GM12878 (cell line): ENCODE measurements around the gene DPYSL4. TPM values are rescaled to one million over a fixed set of nuclear protein-coding genes. Genes with fewer than 3 reads are reported as not detected.

Source experiments
- ATAC-seq: fragments of 200-7000 bp; cut with Tn5 transposase; 3 replicates; pipeline ENCODE4 v1.9.1; 2020; ENCODE audit warnings: mild to moderate bottlenecking, moderate library complexity
- BruUV-seq: library from RNA; stranded (reverse); fragments of 400-500 nt; replicated peaks from 2 replicates; lab custom pipeline; 2021; lab: Mats Ljungman, UMichigan
- CTCF ChIA-PET: fragments of 300-600 bp; sonication (Branson Sonifier 250); formaldehyde crosslinking; extraction: SDS; loops from one replicate; lab custom pipeline; 2021; ENCODE audit warnings: inconsistent platforms; lab: Yijun Ruan, JAX
- POLR2A ChIA-PET: fragments of 350-600 bp; formaldehyde crosslinking; extraction: SDS; loops from one replicate; lab custom pipeline; 2021; ENCODE audit warnings: inconsistent platforms; lab: Charles Lee
- RAD21 ChIA-PET: fragments of 300-600 bp; sonication (Branson Sonifier 250); formaldehyde crosslinking; loops from one replicate; lab custom pipeline; 2023; ENCODE audit warnings: antibody characterized with exemption; ENCODE audit not compliant: unreplicated experiment; lab: Charles Lee
- SMC1A ChIA-PET: fragments of 300-600 bp; sonication (Branson Sonifier 250); formaldehyde crosslinking; loops from one replicate; lab custom pipeline; 2023; ENCODE audit not compliant: unreplicated experiment, uncharacterized antibody; lab: Charles Lee
- DNase-seq: peaks from one replicate; pipeline ENCODE4 v3.0.0-alpha.2; 2011; ENCODE audit warnings: low read depth, low spot score
- FAIRE-seq: peaks from 3 replicates; lab custom pipeline; 2011; peaks lifted over from hg19 to GRCh38; lab: Jason Lieb, UNC
- H2AFZ ChIP-seq: 2 replicates; pipeline ENCODE4 v1.6.0; 2011; ENCODE audit warnings: low read depth, low read length, control low read depth; ENCODE audit not compliant: control insufficient read depth
- H3K27ac ChIP-seq: 2 replicates; pipeline ENCODE4 v1.5.1; 2011; ENCODE audit warnings: control low read depth; ENCODE audit not compliant: control insufficient read depth, insufficient read depth
- H3K27me3 ChIP-seq, 2 experiments: replicated peaks in 1 of 2; 2 replicates each; pipeline versions ENCODE4 v1.6.0 to v1.6.1; 2011; ENCODE audit warnings: low read length in 1 of 2; ENCODE audit not compliant: control insufficient read depth in 2 of 2, insufficient read depth in 2 of 2
- H3K36me3 ChIP-seq, 2 experiments: 2 replicates each; pipeline ENCODE4 v1.5.1; 2011; ENCODE audit warnings: low read length in 1 of 2; ENCODE audit not compliant: control insufficient read depth in 2 of 2, insufficient read depth in 2 of 2
- H3K4me1 ChIP-seq: 2 replicates; pipeline ENCODE4 v1.6.1; 2011; ENCODE audit warnings: mild to moderate bottlenecking, low read length, moderate library complexity, mixed read lengths; ENCODE audit not compliant: control insufficient read depth, insufficient read depth
- H3K4me2 ChIP-seq: 2 replicates; pipeline ENCODE4 v1.6.0; 2011; ENCODE audit warnings: control low read depth; ENCODE audit not compliant: control insufficient read depth, insufficient read depth
- H3K4me3 ChIP-seq: fragments of 200-600 bp; sonication (generic); 2 replicates; pipeline ENCODE4 v1.5.1; 2016
- H3K79me2 ChIP-seq: 2 replicates; pipeline ENCODE4 v1.6.0; 2011; ENCODE audit warnings: low read length; ENCODE audit not compliant: control insufficient read depth, insufficient read depth
- H3K9ac ChIP-seq: 2 replicates; pipeline ENCODE4 v1.8.0; 2011; ENCODE audit warnings: low read length, control low read depth, mixed read lengths; ENCODE audit not compliant: control insufficient read depth, insufficient read depth
- H3K9me3 ChIP-seq: replicated peaks from 3 replicates; pipeline ENCODE4 v1.5.1; 2011; ENCODE audit warnings: mild to moderate bottlenecking, low read length; ENCODE audit not compliant: control insufficient read depth, insufficient read depth
- H4K20me1 ChIP-seq: 2 replicates; pipeline ENCODE4 v1.6.0; 2011; ENCODE audit not compliant: control insufficient read depth, insufficient read depth
- CHD4 ChIP-seq: fragments of 200-600 bp; sonication (generic); IDR thresholded peaks from 2 replicates; pipeline ENCODE4 v1.6.1; 2016; ENCODE audit warnings: mild to moderate bottlenecking
- HSF1 ChIP-seq: fragments of 150-350 bp; IDR thresholded peaks from 2 replicates; pipeline ENCODE4 v1.6.1; 2014; ENCODE audit warnings: mild to moderate bottlenecking, low read depth, low read length
- IRF4 ChIP-seq: IDR thresholded peaks from 2 replicates; pipeline ENCODE4 v1.6.1; 2011; ENCODE audit warnings: low read depth, low read length
- KDM1A ChIP-seq: fragments of 200-600 bp; sonication (generic); IDR thresholded peaks from 2 replicates; pipeline ENCODE4 v1.6.1; 2016; ENCODE audit warnings: borderline replicate concordance
- MEF2A ChIP-seq: IDR thresholded peaks from 2 replicates; pipeline ENCODE4 v1.6.1; 2011; ENCODE audit warnings: low read depth, mild to moderate bottlenecking, low read length, moderate library complexity; ENCODE audit not compliant: insufficient read depth
- MEF2B ChIP-seq: fragments of 450-650 bp; IDR thresholded peaks from 2 replicates; pipeline ENCODE4 v1.6.1; 2018; ENCODE audit warnings: mild to moderate bottlenecking, moderate library complexity; ENCODE audit not compliant: partially characterized antibody, poor library complexity, severe bottlenecking
- PAX5 ChIP-seq: IDR thresholded peaks from 2 replicates; pipeline ENCODE4 v1.6.1; 2011; ENCODE audit warnings: low read depth, low read length, borderline replicate concordance
- POU2F2 ChIP-seq: IDR thresholded peaks from 3 replicates; pipeline ENCODE4 v1.6.1; 2011; ENCODE audit warnings: low read depth, mild to moderate bottlenecking, low read length, borderline replicate concordance
- SRF ChIP-seq, 2 experiments: IDR thresholded peaks; 2 replicates each; pipeline ENCODE4 v1.6.1; 2011; ENCODE audit warnings: low read depth in 2 of 2, low read length in 2 of 2, mild to moderate bottlenecking in 1 of 2, moderate library complexity in 1 of 2
- YY1 ChIP-seq: IDR thresholded peaks from 2 replicates; pipeline ENCODE4 v1.6.1; 2011; ENCODE audit warnings: low read depth, mild to moderate bottlenecking, low read length
- ZNF384 ChIP-seq: IDR thresholded peaks from 2 replicates; pipeline ENCODE4 v1.6.1; 2012; ENCODE audit warnings: low read depth, mild to moderate bottlenecking, low read length, improper control_type of control experiment, borderline replicate concordance
- ZNF592 ChIP-seq: fragments of 450-650 bp; IDR thresholded peaks from 2 replicates; pipeline ENCODE4 v1.6.1; 2017; ENCODE audit warnings: mild to moderate bottlenecking, moderate library complexity
- WGBS: methylation state at CpG from one replicate; pipeline ENCODE4 v1.1.6; 2016; ENCODE audit warnings: low lambda C conversion rate; ENCODE audit not compliant: insufficient replicate concordance, insufficient coverage; ENCODE audit errors: missing lambda C conversion rate; 5-methylcytosine and 5-hydroxymethylcytosine counted together
- in situ Hi-C: fragments of 300-500 bp; cut with MboI; formaldehyde crosslinking; loops from 9 replicates; pipeline ENCODE4 v1.14.3; 2018; ENCODE audit warnings: mixed read lengths
- intact Hi-C: fragments of 100-400 bp; cut with micrococcal nuclease; formaldehyde crosslinking; loops from one replicate; pipeline ENCODE4 v1.14.2; 2022; ENCODE audit not compliant: unreplicated experiment
- polyA plus RNA-seq, 11 experiments: library from polyadenylated mRNA; depleted of rRNA in 4 of 11; unstranded in 6 of 11; stranded (reverse) in 5 of 11; fragments of >200 nt; fragmentation: Nextera tagmentation in 4 of 11; fragmentation: Illumina TruSeq in 1 of 11; extraction: Ambion mirVana in 4 of 11; extraction: Trizol in 1 of 11; gene quantifications; 1 replicate in 1 of 11; 2 replicates in 10 of 11; pipeline versions ENCODE4 v1.2.1 to v1.2.3, GENCODE V29; 2011 to 2016; ENCODE audit warnings: inconsistent platforms in 2 of 11, missing spikeins in 2 of 11, low read depth in 1 of 11
- total RNA-seq, 4 experiments: library from RNA; depleted of rRNA in 3 of 4; stranded (reverse); fragments of >200 nt in 3 of 4; fragmentation: Illumina TruSeq in 1 of 4; extraction: Trizol in 1 of 4; gene quantifications; 2 replicates each; pipeline versions ENCODE4 v1.2.1 to v1.2.3, GENCODE V29; 2013 to 2021

Gene DPYSL4
- total and polyA plus RNA-seq, 10 of the 15 experiments (the other 5 are each of a cell fraction or from before 2014, with no cell fraction given), result 0.10 to 0.21 TPM; not detected in 8

GRCh38 chr10:132236161-132236560, 49.4 kb downstream of the DPYSL4 start:
- intact Hi-C loops, result no loop called here
- in situ Hi-C loops, result no loop called here
- H4K20me1 ChIP-seq, result no peaks in the 10 kb centered on the region
- WGBS, result 63% methylated on average over 21 of the region's 21 CpGs
- ChIA-PET POLR2A (no interaction called here), SMC1A (no interaction called here)
- no peak for ATAC-seq
- no peak overlapping the region for H2AFZ ChIP-seq
- H3K27ac ChIP-seq, result no peak overlapping the region
- no peaks in the 10 kb centered on the region for H3K27me3 ChIP-seq
- no peak overlapping the region for H3K4me2 ChIP-seq
- FAIRE-seq, result no peak
- no TSS peak for BruUV-seq
- no peak overlapping the region for H3K4me3 ChIP-seq
- no peak for DNase-seq
- H3K4me1 ChIP-seq, result no peaks in the 10 kb centered on the region
- H3K9me3 ChIP-seq, result no peaks in the 10 kb centered on the region
- no peak for TF ChIP-seq SRF (IDR thresholded peaks at IDR 0.05; ENCODE audit: low read depth in 2 of 2, low read length in 2 of 2)
- TF ChIP-seq MEF2A, result no peak
- no peak for TF ChIP-seq YY1
- no peak for TF ChIP-seq MEF2B
- TF ChIP-seq CHD4, result no peak
- no peak for TF ChIP-seq KDM1A
- TF ChIP-seq, all 136 proteins: peak for 0
- RAD21 ChIA-PET, result no interaction called here
- Histone ChIP-seq H3K79me2 (no peaks in the 10 kb centered on the region), H3K9ac (no peak overlapping the region), H3K36me3 (no peaks in the 10 kb centered on the region)
- CTCF ChIA-PET, result no interaction called here

- intact Hi-C loops (no loop called here), in situ Hi-C loops (no loop called here)
- no peak overlapping the region for H2AFZ ChIP-seq
- POLR2A ChIA-PET, result no interaction called here
- CTCF ChIA-PET, result no interaction called here
- H3K9ac ChIP-seq, result no peak overlapping the region
- no TSS peak for BruUV-seq
- ATAC-seq (no peak), DNase-seq (no peak), FAIRE-seq (no peak)
- H3K4me2 ChIP-seq, result no peak overlapping the region
- RAD21 ChIA-PET, result no interaction called here
- 59% methylated on average over 13 of the region's 13 CpGs for WGBS
- no peaks in the 10 kb centered on the region for H3K79me2 ChIP-seq
- H4K20me1 ChIP-seq, result no peaks in the 10 kb centered on the region
- no peaks in the 10 kb centered on the region for H3K36me3 ChIP-seq
- H3K9me3 ChIP-seq, result no peaks in the 10 kb centered on the region
- no peak overlapping the region for H3K4me3 ChIP-seq
- no peaks in the 10 kb centered on the region for H3K27me3 ChIP-seq
- no peaks in the 10 kb centered on the region for H3K4me1 ChIP-seq
- H3K27ac ChIP-seq, result no peak overlapping the region
- SMC1A ChIA-PET, result no interaction called here
- no peak for TF ChIP-seq HSF1
- no peak for TF ChIP-seq IRF4
- TF ChIP-seq PAX5, result no peak
- TF ChIP-seq POU2F2, result no peak
- TF ChIP-seq ZNF592, result no peak
- no peak for TF ChIP-seq CHD4
- TF ChIP-seq KDM1A, result no peak
- TF ChIP-seq ZNF384, result no peak
Measured at GRCh38 chr10:132236881-132237280, 50.1 kb downstream of the DPYSL4 start.
